GM23338 (cell line): ENCODE measurements around the gene ZFR2. TPM values are rescaled to one million over a fixed set of nuclear protein-coding genes. Genes with fewer than 3 reads are reported as not detected.

ENCODE experiments used
- ATAC-seq: fragments of 200-7000 bp; cut with Tn5 transposase; 3 replicates; pipeline ENCODE4 v1.9.1; 2020
- DNase-seq: peaks from one replicate; pipeline ENCODE4 v3.0.0-alpha.2; 2015; ENCODE audit warnings: low spot score
- H2AFZ ChIP-seq: fragments of 200-600 bp; sonication (generic); 2 replicates; pipeline ENCODE4 v1.8.0; 2016; ENCODE audit warnings: antibody characterized with exemption, mild to moderate bottlenecking, moderate library complexity
- H3F3A ChIP-seq: fragments of 200-600 bp; sonication (generic); replicated peaks from 2 replicates; pipeline ENCODE4 v1.8.0; 2017; ENCODE audit warnings: antibody characterized with exemption, mixed run types, low read depth
- H3K27ac ChIP-seq: fragments of 200-600 bp; sonication (generic); 2 replicates; pipeline ENCODE4 v1.6.1; 2016; ENCODE audit warnings: low read depth
- H3K27me3 ChIP-seq: fragments of 200-600 bp; sonication (generic); 2 replicates; pipeline ENCODE4 v1.8.0; 2016; ENCODE audit warnings: mild to moderate bottlenecking, mixed run types, moderate library complexity; ENCODE audit not compliant: insufficient read depth
- H3K36me3 ChIP-seq: fragments of 200-600 bp; sonication (generic); 2 replicates; pipeline ENCODE4 v1.8.0; 2016; ENCODE audit warnings: mild to moderate bottlenecking; ENCODE audit not compliant: insufficient read depth
- H3K4me1 ChIP-seq: fragments of 200-600 bp; sonication (generic); 2 replicates; pipeline ENCODE4 v1.8.0; 2016; ENCODE audit warnings: mild to moderate bottlenecking, moderate library complexity; ENCODE audit not compliant: insufficient read depth
- H3K4me2 ChIP-seq: fragments of 200-600 bp; sonication (generic); 2 replicates; pipeline ENCODE4 v1.7.1; 2017; ENCODE audit warnings: mixed run types
- H3K4me3 ChIP-seq: fragments of 200-600 bp; sonication (generic); 2 replicates; pipeline ENCODE4 v1.6.1; 2016; ENCODE audit warnings: mixed run types
- H3K79me2 ChIP-seq: fragments of 200-600 bp; sonication (generic); replicated peaks from 2 replicates; pipeline ENCODE4 v1.8.0; 2017; ENCODE audit warnings: mild to moderate bottlenecking; ENCODE audit not compliant: insufficient read depth
- H3K9me2 ChIP-seq: fragments of 200-600 bp; sonication (generic); 2 replicates; pipeline ENCODE4 v1.8.0; 2017; ENCODE audit not compliant: insufficient read depth
- H4K20me1 ChIP-seq: fragments of 200-600 bp; sonication (generic); replicated peaks from 2 replicates; pipeline ENCODE4 v1.8.0; 2017; ENCODE audit warnings: mild to moderate bottlenecking; ENCODE audit not compliant: insufficient read depth
- H3K27ac Mint-ChIP-seq: 2 replicates; pipeline ENCODE4 v1.8.0; 2020; ENCODE audit warnings: inconsistent platforms, mild to moderate bottlenecking, moderate library complexity, mixed read lengths
- H3K27me3 Mint-ChIP-seq: 3 replicates; pipeline ENCODE4 v1.8.0; 2022; ENCODE audit warnings: low read depth, mild to moderate bottlenecking, moderate library complexity, mixed read lengths, inconsistent platforms; ENCODE audit not compliant: insufficient read depth, poor library complexity
- H3K36me3 Mint-ChIP-seq: 3 replicates; pipeline ENCODE4 v1.8.0; 2021; ENCODE audit warnings: low read depth, mild to moderate bottlenecking, inconsistent platforms, moderate library complexity, mixed read lengths
- H3K4me1 Mint-ChIP-seq: 3 replicates; pipeline ENCODE4 v1.8.0; 2020; ENCODE audit warnings: mild to moderate bottlenecking, inconsistent platforms, mixed read lengths
- H3K4me3 Mint-ChIP-seq: 3 replicates; pipeline ENCODE4 v1.8.0; 2021; ENCODE audit warnings: moderate library complexity, mild to moderate bottlenecking, inconsistent platforms, mixed read lengths
- H3K9me3 Mint-ChIP-seq: 3 replicates; pipeline ENCODE4 v1.8.0; 2020; ENCODE audit warnings: moderate library complexity, mild to moderate bottlenecking, inconsistent platforms, mixed read lengths
- EZH2 ChIP-seq: fragments of 200-600 bp; sonication (generic); IDR thresholded peaks from one replicate; pipeline ENCODE4 v1.8.0; 2017; ENCODE audit warnings: antibody characterized with exemption, mild to moderate bottlenecking, low read depth; ENCODE audit not compliant: unreplicated experiment
- JUNB ChIP-seq: IDR thresholded peaks from one replicate; pipeline ENCODE4 v1.6.1; 2016; ENCODE audit warnings: antibody characterized with exemption; ENCODE audit not compliant: unreplicated experiment
- NANOG ChIP-seq: IDR thresholded peaks from 2 replicates; pipeline ENCODE4 v1.6.1; 2016; ENCODE audit warnings: antibody characterized with exemption, borderline replicate concordance
- POLR2AphosphoS5 ChIP-seq: IDR thresholded peaks from 2 replicates; pipeline ENCODE4 v1.6.1; 2016; ENCODE audit warnings: antibody characterized with exemption, low read depth
- STAT1 ChIP-seq: IDR thresholded peaks from one replicate; pipeline ENCODE4 v1.6.1; 2016; ENCODE audit warnings: antibody characterized with exemption; ENCODE audit not compliant: unreplicated experiment
- ZNF114 ChIP-seq: fragments of 250-450 bp; sonication (Bioruptor Pico); IDR thresholded peaks from 2 replicates; pipeline ENCODE4 v1.5.0; 2020; ENCODE audit warnings: mild to moderate bottlenecking, moderate library complexity
- ZNF331 ChIP-seq: fragments of 250-450 bp; sonication (Bioruptor Pico); IDR thresholded peaks from 2 replicates; pipeline ENCODE4 v1.5.0; 2020; ENCODE audit warnings: low read depth, mild to moderate bottlenecking, moderate library complexity
- polyA plus RNA-seq: library from polyadenylated mRNA; unstranded; fragments of >200 nt; fragmentation: Nextera tagmentation; extraction: Ambion mirVana; gene quantifications from 2 replicates; pipeline ENCODE4 v1.2.1, GENCODE V29; 2016
- total RNA-seq: library from RNA; depleted of rRNA; stranded (reverse); fragments of >200 nt; shearing (Covaris generic); gene quantifications from 2 replicates; pipeline ENCODE4 v1.2.3, GENCODE V29; 2014
- TF ChIP-seq, protein P1 (sequence below): IDR thresholded peaks from one replicate; pipeline ENCODE4 v1.6.1; 2018; ENCODE audit warnings: antibody characterized with exemption; ENCODE audit not compliant: unreplicated experiment
- TF ChIP-seq, protein P2 (sequence below): fragments of 250-450 bp; sonication (Bioruptor Pico); IDR thresholded peaks from 2 replicates; pipeline ENCODE4 v1.5.0; 2020; ENCODE audit warnings: mild to moderate bottlenecking, moderate library complexity

The ZFR2 gene
- total and polyA plus RNA-seq, 2 experiments from 2014 or later: 15.8 to 31.3 TPM

DNA sequence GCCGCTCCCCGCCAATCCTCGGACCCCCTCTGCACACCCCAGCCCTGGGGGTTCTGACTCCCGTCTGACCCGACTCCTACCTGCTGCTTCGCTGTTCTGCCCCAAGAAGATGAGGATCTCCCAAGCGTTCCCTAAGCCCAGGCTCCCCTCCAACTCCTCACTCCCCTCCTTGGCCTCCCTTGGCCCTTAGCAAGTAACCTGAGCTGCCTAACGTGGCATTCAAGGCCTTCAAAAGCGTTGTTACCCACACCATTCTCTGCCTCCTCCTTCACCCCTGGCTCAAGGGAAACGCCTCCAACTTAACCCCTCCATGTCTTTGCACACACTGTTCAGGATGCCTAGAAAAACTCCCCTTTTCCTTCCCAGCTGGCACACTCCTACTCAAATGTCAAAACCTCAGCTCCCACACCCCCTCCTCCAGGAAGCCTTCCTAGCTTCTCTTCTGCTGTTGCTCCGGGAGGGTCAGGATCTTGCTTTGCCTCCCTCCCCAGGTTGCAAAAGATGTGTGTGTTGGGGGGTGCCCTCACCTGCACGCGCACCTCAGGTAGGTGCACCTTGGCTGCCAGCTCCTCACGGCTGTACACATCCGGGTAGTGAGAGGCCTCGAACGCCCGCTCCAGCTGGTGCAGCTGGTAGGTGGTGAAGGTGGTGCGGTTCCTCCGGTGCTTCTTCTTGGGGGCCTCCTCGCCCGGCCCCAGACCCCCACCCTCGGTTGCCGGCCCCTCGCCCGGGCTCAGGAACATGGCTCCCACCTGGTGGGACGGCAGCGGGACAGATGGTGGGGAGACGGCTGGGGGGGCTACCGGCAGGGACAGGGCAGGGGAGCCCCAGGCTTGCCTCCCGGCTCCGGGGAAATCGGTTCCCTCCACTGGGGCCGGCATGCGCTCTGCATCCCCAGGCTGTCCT lies 97.6 kb downstream of the ZFR2 start:
- Mint-ChIP-seq H3K27ac (no peak overlapping the region), H3K4me3 (no peak overlapping the region; the same call in 2 of the 3 replicates), H3K4me1 (peaks cover 8% of the 10 kb centered on the region)

More for the DNA sequence above, 97.6 kb downstream of the ZFR2 start:
- Histone ChIP-seq H3F3A (0 out of 2 replicates have a peak, but pooled peaks cover 4% of the 10 kb centered on the region), H4K20me1 (no peaks in the 10 kb centered on the region; the same call in 1 of the 2 replicates), H3K9me2 (no peaks in the 10 kb centered on the region), H3K4me1 (no peaks in the 10 kb centered on the region), H3K4me2 (no peak overlapping the region), H3K79me2 (no peaks in the 10 kb centered on the region), H3K36me3 (no peaks in the 10 kb centered on the region), H3K4me3 (no peak overlapping the region), H3K27ac (no peak overlapping the region), H3K27me3 (no peaks in the 10 kb centered on the region), H2AFZ (no peak overlapping the region)
- Mint-ChIP-seq H3K9me3 (no peaks in the 10 kb centered on the region; the same call in 1 of the 3 replicates), H3K36me3 (peaks cover 8% of the 10 kb centered on the region), H3K27me3 (peaks cover 7% of the 10 kb centered on the region)
- TF ChIP-seq POLR2AphosphoS5 (no peak), ZNF331 (CRISPR knock-in tag) (no peak), NANOG (no peak), STAT1 (no peak), JUNB (no peak), EZH2 (no peak), ZNF114 (CRISPR knock-in tag) (no peak)
- TF ChIP-seq, protein P1, sequence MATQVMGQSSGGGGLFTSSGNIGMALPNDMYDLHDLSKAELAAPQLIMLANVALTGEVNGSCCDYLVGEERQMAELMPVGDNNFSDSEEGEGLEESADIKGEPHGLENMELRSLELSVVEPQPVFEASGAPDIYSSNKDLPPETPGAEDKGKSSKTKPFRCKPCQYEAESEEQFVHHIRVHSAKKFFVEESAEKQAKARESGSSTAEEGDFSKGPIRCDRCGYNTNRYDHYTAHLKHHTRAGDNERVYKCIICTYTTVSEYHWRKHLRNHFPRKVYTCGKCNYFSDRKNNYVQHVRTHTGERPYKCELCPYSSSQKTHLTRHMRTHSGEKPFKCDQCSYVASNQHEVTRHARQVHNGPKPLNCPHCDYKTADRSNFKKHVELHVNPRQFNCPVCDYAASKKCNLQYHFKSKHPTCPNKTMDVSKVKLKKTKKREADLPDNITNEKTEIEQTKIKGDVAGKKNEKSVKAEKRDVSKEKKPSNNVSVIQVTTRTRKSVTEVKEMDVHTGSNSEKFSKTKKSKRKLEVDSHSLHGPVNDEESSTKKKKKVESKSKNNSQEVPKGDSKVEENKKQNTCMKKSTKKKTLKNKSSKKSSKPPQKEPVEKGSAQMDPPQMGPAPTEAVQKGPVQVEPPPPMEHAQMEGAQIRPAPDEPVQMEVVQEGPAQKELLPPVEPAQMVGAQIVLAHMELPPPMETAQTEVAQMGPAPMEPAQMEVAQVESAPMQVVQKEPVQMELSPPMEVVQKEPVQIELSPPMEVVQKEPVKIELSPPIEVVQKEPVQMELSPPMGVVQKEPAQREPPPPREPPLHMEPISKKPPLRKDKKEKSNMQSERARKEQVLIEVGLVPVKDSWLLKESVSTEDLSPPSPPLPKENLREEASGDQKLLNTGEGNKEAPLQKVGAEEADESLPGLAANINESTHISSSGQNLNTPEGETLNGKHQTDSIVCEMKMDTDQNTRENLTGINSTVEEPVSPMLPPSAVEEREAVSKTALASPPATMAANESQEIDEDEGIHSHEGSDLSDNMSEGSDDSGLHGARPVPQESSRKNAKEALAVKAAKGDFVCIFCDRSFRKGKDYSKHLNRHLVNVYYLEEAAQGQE: no peak
- TF ChIP-seq, protein P2, sequence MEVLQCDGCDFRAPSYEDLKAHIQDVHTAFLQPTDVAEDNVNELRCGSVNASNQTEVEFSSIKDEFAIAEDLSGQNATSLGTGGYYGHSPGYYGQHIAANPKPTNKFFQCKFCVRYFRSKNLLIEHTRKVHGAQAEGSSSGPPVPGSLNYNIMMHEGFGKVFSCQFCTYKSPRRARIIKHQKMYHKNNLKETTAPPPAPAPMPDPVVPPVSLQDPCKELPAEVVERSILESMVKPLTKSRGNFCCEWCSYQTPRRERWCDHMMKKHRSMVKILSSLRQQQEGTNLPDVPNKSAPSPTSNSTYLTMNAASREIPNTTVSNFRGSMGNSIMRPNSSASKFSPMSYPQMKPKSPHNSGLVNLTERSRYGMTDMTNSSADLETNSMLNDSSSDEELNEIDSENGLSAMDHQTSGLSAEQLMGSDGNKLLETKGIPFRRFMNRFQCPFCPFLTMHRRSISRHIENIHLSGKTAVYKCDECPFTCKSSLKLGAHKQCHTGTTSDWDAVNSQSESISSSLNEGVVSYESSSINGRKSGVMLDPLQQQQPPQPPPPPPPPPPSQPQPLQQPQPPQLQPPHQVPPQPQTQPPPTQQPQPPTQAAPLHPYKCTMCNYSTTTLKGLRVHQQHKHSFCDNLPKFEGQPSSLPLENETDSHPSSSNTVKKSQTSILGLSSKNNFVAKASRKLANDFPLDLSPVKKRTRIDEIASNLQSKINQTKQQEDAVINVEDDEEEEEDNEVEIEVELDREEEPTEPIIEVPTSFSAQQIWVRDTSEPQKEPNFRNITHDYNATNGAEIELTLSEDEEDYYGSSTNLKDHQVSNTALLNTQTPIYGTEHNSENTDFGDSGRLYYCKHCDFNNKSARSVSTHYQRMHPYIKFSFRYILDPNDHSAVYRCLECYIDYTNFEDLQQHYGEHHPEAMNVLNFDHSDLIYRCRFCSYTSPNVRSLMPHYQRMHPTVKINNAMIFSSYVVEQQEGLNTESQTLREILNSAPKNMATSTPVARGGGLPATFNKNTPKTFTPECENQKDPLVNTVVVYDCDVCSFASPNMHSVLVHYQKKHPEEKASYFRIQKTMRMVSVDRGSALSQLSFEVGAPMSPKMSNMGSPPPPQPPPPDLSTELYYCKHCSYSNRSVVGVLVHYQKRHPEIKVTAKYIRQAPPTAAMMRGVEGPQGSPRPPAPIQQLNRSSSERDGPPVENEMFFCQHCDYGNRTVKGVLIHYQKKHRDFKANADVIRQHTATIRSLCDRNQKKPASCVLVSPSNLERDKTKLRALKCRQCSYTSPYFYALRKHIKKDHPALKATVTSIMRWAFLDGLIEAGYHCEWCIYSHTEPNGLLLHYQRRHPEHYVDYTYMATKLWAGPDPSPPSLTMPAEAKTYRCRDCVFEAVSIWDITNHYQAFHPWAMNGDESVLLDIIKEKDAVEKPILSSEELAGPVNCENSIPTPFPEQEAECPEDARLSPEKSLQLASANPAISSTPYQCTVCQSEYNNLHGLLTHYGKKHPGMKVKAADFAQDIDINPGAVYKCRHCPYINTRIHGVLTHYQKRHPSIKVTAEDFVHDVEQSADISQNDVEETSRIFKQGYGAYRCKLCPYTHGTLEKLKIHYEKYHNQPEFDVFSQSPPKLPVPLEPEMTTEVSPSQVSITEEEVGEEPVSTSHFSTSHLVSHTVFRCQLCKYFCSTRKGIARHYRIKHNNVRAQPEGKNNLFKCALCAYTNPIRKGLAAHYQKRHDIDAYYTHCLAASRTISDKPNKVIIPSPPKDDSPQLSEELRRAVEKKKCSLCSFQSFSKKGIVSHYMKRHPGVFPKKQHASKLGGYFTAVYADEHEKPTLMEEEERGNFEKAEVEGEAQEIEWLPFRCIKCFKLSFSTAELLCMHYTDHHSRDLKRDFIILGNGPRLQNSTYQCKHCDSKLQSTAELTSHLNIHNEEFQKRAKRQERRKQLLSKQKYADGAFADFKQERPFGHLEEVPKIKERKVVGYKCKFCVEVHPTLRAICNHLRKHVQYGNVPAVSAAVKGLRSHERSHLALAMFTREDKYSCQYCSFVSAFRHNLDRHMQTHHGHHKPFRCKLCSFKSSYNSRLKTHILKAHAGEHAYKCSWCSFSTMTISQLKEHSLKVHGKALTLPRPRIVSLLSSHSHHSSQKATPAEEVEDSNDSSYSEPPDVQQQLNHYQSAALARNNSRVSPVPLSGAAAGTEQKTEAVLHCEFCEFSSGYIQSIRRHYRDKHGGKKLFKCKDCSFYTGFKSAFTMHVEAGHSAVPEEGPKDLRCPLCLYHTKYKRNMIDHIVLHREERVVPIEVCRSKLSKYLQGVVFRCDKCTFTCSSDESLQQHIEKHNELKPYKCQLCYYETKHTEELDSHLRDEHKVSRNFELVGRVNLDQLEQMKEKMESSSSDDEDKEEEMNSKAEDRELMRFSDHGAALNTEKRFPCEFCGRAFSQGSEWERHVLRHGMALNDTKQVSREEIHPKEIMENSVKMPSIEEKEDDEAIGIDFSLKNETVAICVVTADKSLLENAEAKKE (CRISPR knock-in tag): no peak
- DNase-seq: no peak
- peak; percentile 54 for ATAC-seq
